ENCODE data around the gene MTRF1.
A peak's percentile ranks its signal among the peaks of the same experiment; 100 is the strongest.
"Not testable (repeated sequence)": the region's sequence is repeated elsewhere in the genome, so short reads cannot be mapped to it uniquely, and the experiment has no call there.

Gene MTRF1

DNA sequence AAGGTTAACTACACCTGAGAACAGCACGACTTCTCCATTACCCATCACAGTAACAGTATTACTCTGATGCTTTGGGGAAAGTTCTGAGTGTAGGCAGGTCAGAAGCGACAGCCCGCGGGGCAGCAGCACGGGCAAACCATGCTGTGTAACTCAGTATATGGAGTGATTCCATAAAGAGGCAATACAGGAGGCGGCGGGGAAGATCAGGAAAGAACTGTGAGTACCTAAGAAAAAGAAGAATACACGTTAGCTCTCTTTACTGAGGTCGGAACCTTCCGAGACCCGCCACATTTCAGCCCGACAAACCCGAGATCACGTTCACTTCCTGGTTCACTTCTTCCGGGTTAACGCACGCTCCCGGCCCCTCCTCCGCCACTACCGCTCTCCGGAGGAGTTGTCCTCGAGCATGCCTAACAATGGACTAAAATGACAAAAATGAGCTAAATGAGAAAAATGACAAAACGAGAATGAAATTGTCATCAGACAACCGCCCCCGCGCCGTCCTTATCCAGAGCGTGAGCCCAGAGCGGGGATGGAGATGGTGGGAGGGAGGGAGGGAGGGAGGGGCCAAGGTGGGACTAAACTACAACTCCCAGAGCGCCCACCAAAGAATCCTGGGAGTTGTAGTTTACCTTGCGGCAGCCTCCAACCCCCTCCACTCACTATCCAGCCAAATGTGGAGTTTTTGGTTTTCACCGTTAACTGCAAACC is at the start of gene MTRF1:
Gene MTRF1 (minus strand): TSS at position 316 of the 711 bp plus-strand sequence. CDS start 2,669 bp downstream, outside the sequence.
- peak; percentile 82 to 85 for DNase-seq

GRCh38 chr13:41313117-41313516 is 49.7 kb upstream of the MTRF1 start:
- no peak for DNase-seq

GRCh38 chr13:41312176-41312500 is 48.8 kb upstream of the MTRF1 start:
- no peak for DNase-seq

- peak; percentile 43 to 57 for DNase-seq
Observed at GRCh38 chr13:41311406-41312175, 48.2 kb upstream of the MTRF1 start.

- DNase-seq = peak; percentile 94
Observed at GRCh38 chr13:41310963-41311405, 47.6 kb upstream of the MTRF1 start, which contains the start of gene NAA16. Gene NAA16, plus strand, starts transcription at chr13:41311267. Its CDS starts 262 bp downstream, at chr13:41311529.

DNA sequence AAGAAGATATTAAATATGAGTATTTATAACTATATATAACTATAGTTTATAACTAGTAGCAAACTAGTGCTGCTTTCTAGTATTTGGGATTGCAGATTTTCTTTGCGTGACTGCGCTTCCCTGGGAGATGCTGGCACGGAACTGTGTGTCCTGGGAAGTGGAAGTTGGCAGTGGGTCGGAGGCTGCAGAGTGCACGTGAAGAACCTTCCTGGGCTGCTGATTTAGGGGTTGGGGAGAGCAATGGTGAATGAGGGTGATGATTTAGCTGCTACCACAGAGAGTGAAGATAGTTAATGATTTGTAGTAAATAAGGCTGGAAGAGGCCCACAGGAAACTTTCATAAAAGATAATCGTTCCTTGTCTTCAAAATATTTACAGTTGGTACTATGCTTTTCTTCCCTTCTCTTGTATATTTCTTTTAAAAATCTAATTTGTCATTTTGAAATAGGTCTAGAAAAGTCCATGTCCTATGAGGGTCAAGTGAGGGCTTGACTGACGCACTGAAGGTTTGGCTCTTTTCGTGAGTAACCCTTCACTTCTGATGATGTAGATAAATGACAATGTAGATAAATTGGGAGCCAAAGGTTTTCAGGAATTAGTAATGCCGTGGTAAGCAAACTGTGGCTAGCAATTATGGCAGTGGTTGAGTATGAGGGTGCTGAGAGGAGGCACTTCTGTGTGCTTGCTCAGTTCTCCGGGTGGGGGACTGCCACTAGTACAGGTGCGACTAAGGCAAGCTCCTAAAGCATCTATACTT is 44.7 kb upstream of the MTRF1 start:
- no peak for DNase-seq

- no peak for DNase-seq
Observed at GRCh38 chr13:41306271-41307145, 43.1 kb upstream of the MTRF1 start.

- DNase-seq = no peak
Observed at GRCh38 chr13:41304551-41304950, 41.2 kb upstream of the MTRF1 start.

GRCh38 chr13:41302743-41303142 is 39.4 kb upstream of the MTRF1 start:
- no peak for DNase-seq

- DNase-seq = no peak
Observed at GRCh38 chr13:41299316-41300094, 36.1 kb upstream of the MTRF1 start.

DNA sequence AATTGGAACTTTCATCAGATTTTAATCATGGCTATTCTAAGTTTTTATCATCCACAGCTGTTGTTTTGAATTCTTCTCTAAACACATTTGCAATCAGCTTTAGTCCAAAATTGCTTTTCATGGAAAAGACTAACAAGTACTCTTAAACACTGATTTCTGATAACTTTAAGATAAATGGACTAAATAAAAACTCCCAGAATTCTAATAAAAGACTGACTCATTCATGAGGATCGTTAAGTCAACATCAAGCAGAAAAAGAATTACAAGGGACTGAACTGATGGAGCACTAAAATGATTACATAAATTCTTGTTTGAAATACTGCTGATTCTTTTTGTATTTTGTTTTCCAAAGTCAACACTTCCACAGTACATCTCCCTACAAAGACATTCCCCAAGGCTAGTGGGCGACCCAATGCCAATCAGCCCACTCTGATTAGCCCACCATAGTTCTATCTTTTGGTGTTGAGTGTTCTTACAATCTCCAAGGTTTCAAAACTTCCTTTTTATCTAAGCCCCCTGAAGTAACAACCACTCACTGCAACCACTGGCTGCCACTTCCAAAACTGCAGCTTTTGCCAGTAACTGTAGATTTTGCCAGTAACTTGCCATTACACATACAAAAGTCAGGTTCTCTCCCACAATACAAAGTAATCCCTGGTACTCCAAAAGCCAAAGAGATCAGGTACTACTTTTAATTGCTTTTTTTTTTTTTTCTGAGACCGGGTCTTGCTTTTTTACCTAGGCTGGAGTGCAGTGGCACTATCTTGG is 33.7 kb upstream of the MTRF1 start:
- no peak for DNase-seq

DNA sequence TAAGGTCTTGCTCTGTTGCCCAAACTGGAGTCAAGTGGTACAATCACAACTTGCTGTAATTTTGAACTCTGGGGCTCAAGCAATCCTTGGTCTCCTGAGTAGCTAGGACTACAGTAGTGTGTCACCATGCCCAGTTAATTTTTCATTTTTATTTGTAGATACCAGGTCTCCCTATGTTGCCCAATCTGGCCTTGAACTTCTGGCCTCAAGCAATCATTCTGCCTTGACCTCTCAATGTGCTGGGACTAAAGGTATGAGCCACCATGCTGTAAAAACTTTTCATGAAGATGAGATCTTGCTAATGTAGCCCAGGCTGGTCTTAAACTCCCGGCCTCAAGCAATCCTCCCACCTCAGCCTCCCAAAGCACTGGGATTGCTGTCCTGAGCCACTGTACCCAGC is 32.6 kb upstream of the MTRF1 start:
- DNase-seq = no peak

- DNase-seq = no peak
Observed at GRCh38 chr13:41294914-41295313, 31.5 kb upstream of the MTRF1 start.

DNA sequence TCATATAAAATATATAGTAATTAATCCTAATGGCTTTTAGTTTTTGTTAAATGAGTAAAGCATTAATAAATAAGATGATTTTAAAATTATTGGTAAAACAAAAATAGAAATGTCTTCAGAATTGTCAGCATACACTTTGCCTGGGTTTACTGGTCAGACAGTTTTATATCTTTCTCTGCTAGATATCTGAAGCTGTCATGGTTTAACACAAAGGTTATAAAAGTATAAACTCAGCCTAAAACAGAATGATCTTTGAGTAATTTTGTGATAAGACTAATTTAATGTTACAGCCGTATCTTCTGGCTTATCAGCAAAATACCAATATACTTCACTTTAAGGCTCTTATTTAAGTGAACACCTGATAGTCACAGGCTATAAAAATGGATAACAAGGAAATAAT is 29.9 kb upstream of the MTRF1 start:
- DNase-seq = no peak

GRCh38 chr13:41291246-41291645 is 27.9 kb upstream of the MTRF1 start:
- no peak for DNase-seq

DNA sequence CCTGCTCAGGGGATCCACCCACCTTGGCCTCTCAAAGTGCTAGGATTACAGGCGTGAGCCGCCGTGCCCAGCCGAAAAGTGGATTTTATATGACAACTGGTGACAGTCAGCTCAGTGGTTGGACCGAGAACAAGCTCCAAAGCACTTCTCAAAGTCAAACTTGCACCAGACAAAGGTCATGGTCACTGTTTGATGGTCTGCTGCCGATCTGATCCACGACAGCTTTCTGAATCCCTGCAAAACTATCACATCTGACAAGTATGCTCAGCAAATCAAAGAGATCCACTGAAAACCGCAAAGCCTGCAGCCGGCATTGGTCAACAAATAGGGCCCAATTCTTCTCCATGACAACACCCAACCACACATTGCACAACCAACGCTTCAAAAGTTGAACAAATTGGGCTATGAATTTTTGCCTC is 26.1 kb upstream of the MTRF1 start:
- DNase-seq = no peak

DNA sequence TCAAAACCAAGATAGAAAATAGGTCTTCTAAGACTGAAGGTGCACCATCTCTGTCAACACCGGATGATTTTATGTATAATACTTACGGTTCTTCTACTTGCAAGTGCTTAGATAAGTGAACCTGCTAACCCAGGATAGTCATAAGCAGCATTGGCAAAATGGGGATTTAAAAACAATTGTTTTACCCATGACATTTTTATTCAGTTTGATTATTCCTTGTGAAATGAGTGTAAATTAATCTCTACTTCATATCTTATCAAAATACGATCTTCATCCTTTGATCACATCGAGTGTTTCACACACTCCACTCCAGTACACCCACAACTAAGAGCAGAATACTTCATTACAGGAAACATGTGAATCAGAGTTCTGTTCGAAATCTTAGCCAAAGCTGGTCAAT is 23.0 kb upstream of the MTRF1 start:
- peak in 1 of 2 donors; percentile 21 for DNase-seq

DNA sequence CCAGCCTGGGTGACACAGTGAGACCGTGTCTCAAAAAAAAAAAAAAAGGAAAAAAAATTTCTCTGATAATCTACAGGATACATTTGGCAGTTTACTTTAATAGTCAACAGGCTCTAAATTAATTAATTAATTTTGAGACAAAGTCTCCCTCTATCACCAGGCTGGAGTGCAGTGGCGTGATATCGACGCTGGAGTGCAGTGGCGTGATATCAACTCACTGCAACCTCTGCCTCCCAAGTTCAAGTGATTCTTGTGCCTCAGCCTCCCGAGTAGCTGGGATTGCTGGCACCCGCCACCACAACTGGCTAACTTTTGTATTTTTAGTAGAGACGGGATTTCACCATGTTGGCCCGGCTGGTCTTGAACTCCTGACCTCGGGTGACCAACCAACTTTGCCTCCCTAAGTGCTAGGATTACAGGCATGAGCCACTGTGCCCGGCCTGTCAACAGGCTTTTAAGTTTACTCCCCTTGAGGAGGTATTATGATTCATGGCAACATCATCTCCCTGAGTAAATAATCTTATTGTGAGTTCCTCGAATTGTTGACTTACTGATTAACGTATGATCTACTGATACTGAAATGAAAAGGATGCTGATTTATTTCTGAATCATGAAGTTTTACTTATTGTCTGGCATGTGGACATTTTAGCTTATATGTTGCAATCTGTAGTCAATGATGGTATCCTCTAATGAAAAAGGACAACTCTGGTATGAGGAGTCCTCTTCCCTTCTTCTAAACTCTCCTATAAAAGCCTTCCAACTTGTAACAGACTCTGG is 21.3 kb upstream of the MTRF1 start:
- no peak for DNase-seq

- DNase-seq = no peak
Observed at GRCh38 chr13:41282129-41282571, 18.8 kb upstream of the MTRF1 start.

- not testable (repeated sequence) for DNase-seq
Observed at GRCh38 chr13:41279156-41279555, 15.8 kb upstream of the MTRF1 start.

Measured in CD4-positive, alpha-beta T cell treated with Interleukin-4 for 1 hour (primary cell).